Measurements from ENCODE around the gene MTURN.

GRCh38 chr7:30146127-30146612 lies 11.4 kb downstream of the MTURN start:
- no peak for TF ChIP-seq CTCF (IDR thresholded peaks at IDR 0.05)
- no peak for TF ChIP-seq POLR2A (IDR thresholded peaks at IDR 0.05)

Measured in thyroid gland (tissue), 4 donors.